GM20431 (cell line): ENCODE results near the gene SLC2A13.

Experiments used
- in situ Hi-C: fragments of 300-500 bp; cut with MseI, MboI; formaldehyde crosslinking; loops from one replicate; pipeline ENCODE4 v1.15.0; 2020; ENCODE audit warnings: low sequenced_read_pairs; ENCODE audit not compliant: unreplicated experiment

The SLC2A13 gene

GRCh38 chr12:40010899-40011774 is 94.7 kb downstream of the SLC2A13 start:
- in situ Hi-C loops, result loop anchor here (25.0 kb wide), 1 partner anchor 301 kb away; no protein-coding TSS in a partner anchor

DNA sequence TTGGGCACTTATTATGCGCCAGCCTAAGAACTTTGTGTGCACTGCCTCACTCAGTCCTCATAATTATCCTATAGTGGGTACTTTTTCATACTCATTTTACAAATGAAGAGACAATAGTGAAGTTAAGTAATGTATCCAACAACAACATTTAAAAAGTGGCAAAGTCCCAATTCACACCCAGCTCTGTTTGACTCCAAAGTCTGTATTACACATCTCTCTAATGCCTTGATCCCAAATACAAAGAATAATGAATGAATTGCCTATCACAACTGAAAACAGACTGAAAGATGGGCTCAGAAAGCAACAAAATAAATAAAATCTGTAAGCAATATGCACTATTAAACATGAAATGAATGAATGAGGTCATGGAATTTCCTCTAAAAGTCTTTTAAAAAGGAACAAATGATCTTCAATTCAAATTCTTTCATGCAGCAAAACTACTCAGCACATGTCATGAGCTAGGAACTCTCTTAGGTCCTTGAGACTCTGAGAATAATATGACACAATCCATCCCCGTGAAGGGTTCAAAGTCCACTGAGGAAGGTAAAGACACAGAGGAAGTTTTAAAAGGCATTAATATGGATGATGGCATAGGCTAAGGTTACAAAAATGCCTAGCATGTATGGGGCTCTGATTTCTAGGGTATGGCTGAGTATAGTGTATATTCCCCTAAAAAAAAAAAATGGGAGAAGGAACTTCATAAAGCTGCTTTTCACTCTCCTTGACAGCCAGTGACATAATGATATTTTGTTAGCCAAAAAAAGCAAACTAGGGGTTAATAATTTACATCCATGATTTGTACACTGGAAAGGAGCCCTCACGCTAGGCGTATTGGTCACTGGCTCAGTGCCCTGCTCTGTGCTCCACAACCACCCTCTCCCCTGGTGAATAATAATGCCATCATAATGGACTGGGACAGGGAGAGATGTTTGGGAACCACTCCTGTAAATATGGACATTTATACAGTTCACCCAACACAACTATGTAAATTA is 103.4 kb downstream of the SLC2A13 start:
- in situ Hi-C loops, result loop anchor here (25.0 kb wide), 1 partner anchor 310 kb away; no protein-coding TSS in a partner anchor

- in situ Hi-C loops, result loop anchor here (25.0 kb wide), 1 partner anchor 311 kb away; no protein-coding TSS in a partner anchor
Observed at GRCh38 chr12:40001406-40001805, 104.5 kb downstream of the SLC2A13 start.

DNA sequence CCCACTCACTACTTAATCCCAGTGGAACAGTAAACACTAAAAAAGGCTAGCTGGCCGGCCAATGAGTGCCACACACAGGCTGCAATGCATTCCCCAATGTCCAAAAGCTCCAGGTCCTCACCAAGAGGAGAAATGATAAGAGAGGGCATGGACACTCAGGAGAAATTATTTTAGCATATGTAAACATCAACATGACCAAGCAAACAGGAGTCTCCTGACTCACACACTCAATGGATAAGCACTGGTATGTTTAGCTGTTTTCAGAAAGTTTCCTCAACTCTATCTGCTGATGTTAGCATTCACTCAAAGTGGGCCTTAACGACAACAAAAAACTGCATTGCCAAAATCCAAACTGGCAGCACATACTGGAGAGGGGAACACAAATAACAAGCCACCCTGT is 105.0 kb downstream of the SLC2A13 start:
- in situ Hi-C loops, result loop anchor here (25.0 kb wide), 1 partner anchor 311 kb away; no protein-coding TSS in a partner anchor

- in situ Hi-C loops, result loop anchor here (10.0 kb wide), 1 partner anchor 228 kb away; no protein-coding TSS in a partner anchor
Observed at GRCh38 chr12:39993268-39993667, 112.6 kb downstream of the SLC2A13 start.

DNA sequence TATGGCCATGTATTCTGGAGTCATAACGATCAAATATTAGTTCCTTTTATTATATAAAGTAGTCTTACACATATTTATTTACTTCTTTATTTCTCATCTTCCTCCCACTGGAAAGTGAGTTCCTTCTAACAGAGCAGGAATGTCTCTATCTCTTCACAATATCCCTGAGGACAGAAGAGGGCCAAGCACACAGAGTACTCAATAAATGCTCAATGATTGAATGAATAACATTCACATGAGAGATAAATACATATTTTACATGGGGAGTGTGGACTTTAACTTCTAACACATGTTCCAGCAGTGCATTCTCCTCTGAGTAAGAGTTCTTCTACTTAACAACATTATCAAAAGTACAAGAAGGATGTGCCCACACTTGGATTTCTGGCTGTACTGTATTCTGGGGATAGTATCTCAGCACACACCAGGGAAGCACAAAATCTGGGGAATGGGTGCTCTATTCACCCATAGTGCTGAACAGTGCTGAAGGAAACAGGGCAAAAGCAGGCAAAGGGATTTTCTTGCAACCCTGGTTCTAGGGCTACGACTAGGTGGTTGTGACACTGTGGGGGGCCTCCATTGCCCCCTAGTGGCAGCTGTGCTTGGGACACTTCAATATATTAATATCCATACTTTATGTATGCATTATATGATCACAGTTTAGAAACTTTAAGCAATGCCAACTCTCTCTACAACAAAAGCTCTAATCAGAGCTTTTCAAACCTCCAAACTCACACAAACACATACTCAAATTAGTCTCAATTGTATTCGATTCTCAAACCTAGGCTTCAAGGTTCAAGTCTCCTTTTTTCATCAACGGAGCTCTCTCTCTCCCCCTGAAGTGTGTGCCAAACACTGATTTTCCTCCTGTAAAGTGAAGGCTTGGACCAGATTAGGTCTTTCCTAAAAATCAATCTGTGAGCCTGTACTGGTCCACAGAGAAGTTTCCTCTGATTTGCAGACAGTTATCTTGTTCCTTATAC is 115.5 kb downstream of the SLC2A13 start:
- in situ Hi-C loops, result loop anchor here (10.0 kb wide), 1 partner anchor 226 kb away; no protein-coding TSS in a partner anchor

DNA sequence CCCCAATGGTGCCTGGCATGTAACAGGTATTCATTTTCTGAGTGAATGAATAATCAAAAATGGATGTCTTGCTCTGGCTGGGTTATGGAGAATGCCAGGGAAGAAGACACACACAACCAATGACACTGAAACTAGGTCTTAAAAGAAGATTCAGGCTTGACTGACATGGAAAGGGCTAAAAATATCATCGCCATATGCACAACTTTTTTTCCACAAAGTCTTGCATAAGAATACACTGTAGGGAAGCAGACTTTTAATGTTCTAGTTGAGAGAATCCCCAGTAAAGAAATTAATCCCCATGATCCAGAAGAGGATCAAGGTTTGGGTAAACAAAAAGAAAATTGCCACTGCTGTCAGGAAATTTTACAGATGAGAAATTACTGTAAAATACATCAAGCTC is 116.4 kb downstream of the SLC2A13 start:
- in situ Hi-C loops, result no loop called here

GRCh38 chr12:39988574-39988973 is 117.3 kb downstream of the SLC2A13 start:
- in situ Hi-C loops, result no loop called here

DNA sequence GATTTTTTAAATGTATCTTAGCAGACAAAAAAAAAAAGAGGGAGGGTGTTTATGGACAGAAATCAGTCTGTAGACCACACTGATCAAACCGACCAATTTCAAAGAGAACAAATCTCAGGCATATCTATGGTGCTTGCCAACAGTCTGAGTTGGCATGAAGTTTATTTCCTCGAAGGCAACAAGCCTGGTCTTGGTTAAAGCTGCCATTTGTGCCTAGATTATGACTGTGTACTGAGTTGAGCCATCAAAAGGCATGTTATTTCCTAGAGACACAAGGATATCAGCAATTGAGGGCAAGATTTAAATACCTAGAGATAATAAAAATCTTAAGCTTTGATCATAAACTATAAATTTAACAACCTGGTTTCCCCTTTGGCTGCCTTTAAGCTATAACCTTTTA is 119.2 kb downstream of the SLC2A13 start:
- in situ Hi-C loops, result no loop called here

- in situ Hi-C loops, result no loop called here
Observed at GRCh38 chr12:39984670-39985069, 121.2 kb downstream of the SLC2A13 start.

DNA sequence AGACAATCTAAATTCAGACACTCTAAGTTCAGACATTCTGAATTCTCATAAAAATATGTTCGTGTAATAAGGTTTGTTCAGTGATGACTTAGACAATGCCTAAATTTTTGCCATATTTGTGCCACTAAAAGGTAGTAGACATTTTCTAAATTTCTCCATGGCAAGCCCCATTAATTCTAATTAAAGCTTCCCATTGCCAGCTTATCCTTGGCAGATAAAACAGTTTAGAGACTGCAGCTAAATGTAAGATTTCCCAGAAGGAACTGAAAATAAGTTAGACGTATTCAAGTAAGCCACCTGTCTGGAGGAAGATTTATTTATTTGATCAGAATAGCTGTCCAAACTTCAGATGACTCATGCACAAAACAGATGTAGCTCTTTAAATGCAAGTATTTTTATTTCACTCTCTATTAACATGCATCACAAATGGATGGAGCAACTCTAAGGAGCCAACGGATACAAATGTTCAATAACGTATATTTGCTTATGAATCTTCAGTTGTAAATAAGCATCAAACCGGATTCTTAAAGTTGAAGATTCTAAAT is 130.4 kb downstream of the SLC2A13 start:
- in situ Hi-C loops, result no loop called here

DNA sequence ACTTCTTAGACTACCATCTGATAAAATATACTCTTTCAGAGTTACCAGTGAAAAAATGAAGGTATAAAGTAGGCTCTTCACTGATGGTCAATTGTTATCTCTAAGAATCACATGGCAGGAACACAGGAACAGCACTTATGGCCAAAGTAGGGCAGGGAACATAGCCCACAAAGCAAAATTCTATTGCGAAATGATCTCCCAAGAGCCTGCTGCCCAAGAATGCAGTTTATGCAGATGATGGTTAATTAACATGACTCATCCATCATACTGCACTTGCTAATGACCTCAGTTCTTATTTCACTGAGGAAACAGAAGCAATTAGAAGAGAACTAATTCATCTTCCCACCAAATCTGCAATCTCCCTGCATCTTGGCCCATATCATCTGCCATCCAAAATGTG is 133.8 kb downstream of the SLC2A13 start:
- in situ Hi-C loops, result no loop called here

- in situ Hi-C loops, result no loop called here
Observed at GRCh38 chr12:39971348-39971747, 134.5 kb downstream of the SLC2A13 start.

DNA sequence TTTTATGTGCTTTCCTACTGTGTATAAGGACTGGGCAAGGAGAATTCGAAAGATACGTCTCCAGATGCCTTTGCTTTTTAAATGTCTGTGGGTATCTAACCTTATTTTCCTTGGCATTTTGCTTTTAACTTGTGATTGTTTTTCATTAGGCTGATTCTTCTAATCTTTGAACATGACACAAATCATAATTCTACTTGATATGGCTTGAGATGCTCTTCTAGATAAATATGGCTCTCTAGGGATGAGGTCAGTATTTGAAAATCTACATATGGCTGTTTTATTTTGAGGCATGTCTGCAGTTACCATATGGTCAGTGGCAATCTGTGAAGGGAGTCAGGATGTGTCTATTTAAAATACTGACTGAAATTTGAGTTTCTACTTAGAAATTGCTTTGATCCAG is 139.2 kb downstream of the SLC2A13 start:
- in situ Hi-C loops, result no loop called here

DNA sequence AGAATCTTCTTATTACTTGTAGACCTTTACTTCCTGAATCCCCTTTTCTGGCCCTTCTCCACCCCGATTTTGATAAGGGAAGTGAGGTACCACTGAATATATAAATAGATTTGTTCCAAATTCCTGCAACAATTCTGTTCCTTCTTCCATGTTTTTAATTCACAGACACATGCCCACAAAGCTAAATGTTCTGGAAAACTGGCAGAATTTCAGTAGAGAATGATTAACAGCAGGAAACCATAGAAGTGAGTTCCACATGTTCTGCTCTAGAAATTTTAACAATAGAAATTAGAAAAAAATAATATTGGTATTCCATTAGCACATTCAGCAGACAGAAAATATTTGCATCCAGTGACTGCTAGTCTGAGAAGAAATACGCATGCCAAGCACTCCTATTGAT is 139.6 kb downstream of the SLC2A13 start:
- in situ Hi-C loops, result no loop called here

DNA sequence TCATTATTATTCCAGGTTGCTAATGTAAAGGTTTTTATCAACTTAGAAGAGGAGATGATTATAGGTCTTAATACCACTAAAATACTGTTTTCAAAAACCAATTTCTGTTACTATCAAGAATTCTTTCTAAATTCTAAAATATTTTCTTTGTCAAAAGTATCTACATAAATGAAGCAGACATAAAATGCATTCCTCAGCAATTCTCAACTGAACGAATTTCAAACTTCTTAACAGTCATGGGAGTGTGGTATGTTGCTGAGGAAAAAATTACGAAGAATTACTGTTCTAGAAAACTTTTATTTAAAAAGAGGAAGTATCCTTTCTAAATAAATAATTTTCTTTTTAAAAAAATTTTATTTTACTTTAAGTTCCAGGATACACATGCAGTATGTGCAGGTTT is 146.4 kb downstream of the SLC2A13 start:
- in situ Hi-C loops, result no loop called here

GRCh38 chr12:39959031-39959430 is 146.8 kb downstream of the SLC2A13 start:
- in situ Hi-C loops, result no loop called here

DNA sequence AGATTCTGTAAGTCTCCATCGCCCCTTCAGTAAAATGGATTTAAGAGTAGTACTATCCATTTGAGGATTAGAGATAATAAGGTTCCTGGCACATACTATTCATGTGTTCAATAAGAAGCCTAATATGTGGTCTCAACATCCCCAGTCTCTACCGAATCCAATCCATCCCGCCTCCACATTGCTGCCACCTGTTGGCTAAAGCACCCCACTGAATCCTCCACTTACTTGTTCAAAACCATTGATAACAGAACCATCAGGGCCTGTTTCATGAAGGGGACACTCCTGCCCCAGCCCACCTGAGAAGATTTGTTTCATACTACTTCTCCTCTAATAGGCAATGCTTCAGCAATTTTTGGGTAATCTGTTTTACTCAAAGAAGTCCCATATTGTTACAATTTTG is 147.5 kb downstream of the SLC2A13 start:
- in situ Hi-C loops, result no loop called here

DNA sequence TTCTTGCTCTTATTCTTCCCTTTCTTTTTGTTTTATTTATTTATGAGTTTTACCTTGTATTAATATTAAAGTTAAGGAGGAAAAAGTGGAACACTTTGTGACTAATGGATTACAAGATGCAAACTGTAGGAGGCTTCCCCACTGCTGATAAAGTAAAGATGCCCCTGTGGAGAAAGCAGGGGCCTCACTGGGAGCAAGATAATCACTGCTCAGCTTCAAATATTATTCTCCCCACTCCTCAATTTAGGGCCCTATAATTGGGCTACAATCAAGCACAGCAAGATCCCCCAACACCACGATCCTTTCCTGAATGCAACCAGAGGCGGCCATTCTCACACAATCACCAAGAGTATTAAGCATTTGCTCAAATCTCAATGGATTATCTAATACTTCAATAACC is 149.2 kb downstream of the SLC2A13 start:
- in situ Hi-C loops, result no loop called here
